WTC11 (cell line): ENCODE data around the gene LRRC1. TPM values are rescaled to one million over a fixed set of nuclear protein-coding genes. Genes with fewer than 3 reads are reported as not detected.

ENCODE experiments used
- ATAC-seq: fragments of 200-7000 bp; cut with Tn5 transposase; 2 replicates; pipeline ENCODE4 v1.10.0; 2021; ENCODE audit warnings: mild to moderate bottlenecking, moderate library complexity
- CTCF ChIA-PET: fragments of 300-600 bp; sonication (Branson Sonifier 250); formaldehyde crosslinking; loops from one replicate; lab custom pipeline; 2021; ENCODE audit warnings: antibody characterized with exemption; lab: Charles Lee
- POLR2A ChIA-PET: fragments of 350-600 bp; sonication (Branson Sonifier 250); formaldehyde crosslinking; loops from one replicate; lab custom pipeline; 2021; ENCODE audit warnings: antibody characterized with exemption; lab: Charles Lee
- DNase-seq: peaks from one replicate; pipeline ENCODE4 v3.0.0; 2021; ENCODE audit warnings: low spot score
- H3K27ac Mint-ChIP-seq: 2 replicates; pipeline ENCODE4 v1.8.0; 2021; ENCODE audit warnings: mixed read lengths
- H3K27me3 Mint-ChIP-seq: 2 replicates; pipeline ENCODE4 v1.8.0; 2021; ENCODE audit warnings: low read depth, mild to moderate bottlenecking, moderate library complexity, mixed read lengths
- H3K36me3 Mint-ChIP-seq: 2 replicates; pipeline ENCODE4 v1.8.0; 2021; ENCODE audit warnings: mixed read lengths
- H3K4me1 Mint-ChIP-seq: 2 replicates; pipeline ENCODE4 v1.8.0; 2022; ENCODE audit warnings: mixed read lengths
- H3K4me3 Mint-ChIP-seq: 2 replicates; pipeline ENCODE4 v1.8.0; 2021; ENCODE audit warnings: mild to moderate bottlenecking, moderate library complexity, mixed read lengths
- H3K9me3 Mint-ChIP-seq: 2 replicates; pipeline ENCODE4 v1.8.0; 2021; ENCODE audit warnings: mixed read lengths
- AR ChIP-seq: fragments of 250-450 bp; sonication (Bioruptor Pico); IDR thresholded peaks from 2 replicates; pipeline ENCODE4 v1.9.0; 2021; ENCODE audit warnings: mild to moderate bottlenecking
- CBFB ChIP-seq: sonication (generic); formaldehyde crosslinking; IDR thresholded peaks from 2 replicates; pipeline ENCODE4 v1.8.1; 2022; ENCODE audit warnings: mild to moderate bottlenecking, low read depth, missing genetic modification reagents
- KAT7 ChIP-seq: sonication (generic); formaldehyde crosslinking; IDR thresholded peaks from 2 replicates; pipeline ENCODE4 v1.8.1; 2023; ENCODE audit warnings: missing genetic modification reagents, mild to moderate bottlenecking, borderline replicate concordance
- TP53 ChIP-seq: sonication (generic); formaldehyde crosslinking; IDR thresholded peaks from 2 replicates; pipeline ENCODE4 v1.8.1; 2023; ENCODE audit warnings: mild to moderate bottlenecking, missing genetic modification reagents
- USF1 ChIP-seq: sonication (generic); formaldehyde crosslinking; IDR thresholded peaks from 2 replicates; pipeline ENCODE4 v1.8.0; 2022; ENCODE audit warnings: mild to moderate bottlenecking, missing genetic modification reagents
- USF2 ChIP-seq: sonication (generic); formaldehyde crosslinking; IDR thresholded peaks from 2 replicates; pipeline ENCODE4 v1.8.1; 2023; ENCODE audit warnings: mild to moderate bottlenecking, missing genetic modification reagents, moderate library complexity
- ZNF121 ChIP-seq: sonication (generic); formaldehyde crosslinking; IDR thresholded peaks from 2 replicates; pipeline ENCODE4 v1.8.0; 2023; ENCODE audit warnings: missing genetic modification reagents
- ZNF219 ChIP-seq: sonication (generic); formaldehyde crosslinking; IDR thresholded peaks from 2 replicates; pipeline ENCODE4 v1.8.0; 2023; ENCODE audit warnings: missing genetic modification reagents, mild to moderate bottlenecking, borderline replicate concordance
- ZNF671 ChIP-seq: fragments of 250-450 bp; sonication (Bioruptor Pico); IDR thresholded peaks from 2 replicates; pipeline ENCODE4 v1.8.0; 2021; ENCODE audit warnings: mild to moderate bottlenecking
- total RNA-seq: library from RNA; stranded (reverse); gene quantifications from 3 replicates; pipeline ENCODE4 v1.2.3, GENCODE V29; 2021
- TF ChIP-seq, protein P1 (sequence below): sonication (generic); formaldehyde crosslinking; IDR thresholded peaks from 2 replicates; pipeline ENCODE4 v1.8.1; 2022; ENCODE audit warnings: low read depth, missing genetic modification reagents, borderline replicate concordance
- TF ChIP-seq, protein P2 (sequence below): sonication (generic); formaldehyde crosslinking; IDR thresholded peaks from 2 replicates; pipeline ENCODE4 v1.8.1; 2023; ENCODE audit warnings: mild to moderate bottlenecking, missing genetic modification reagents, borderline replicate concordance
- TF ChIP-seq, protein P3 (sequence below): fragments of 250-450 bp; sonication (Bioruptor Pico); conservative IDR thresholded peaks from 2 replicates; pipeline ENCODE4 v1.9.0; 2021; ENCODE audit warnings: mild to moderate bottlenecking
- TF ChIP-seq, protein P4 (sequence below): fragments of 200-600 bp; IDR thresholded peaks from 2 replicates; pipeline ENCODE4 v1.8.0; 2022; ENCODE audit warnings: antibody characterized with exemption
- TF ChIP-seq, protein P5 (sequence below): sonication (generic); formaldehyde crosslinking; IDR thresholded peaks from 2 replicates; pipeline ENCODE4 v1.8.1; 2023; ENCODE audit warnings: mild to moderate bottlenecking, missing genetic modification reagents

Gene LRRC1
- total RNA-seq, 1 experiment from 2014 or later: 12.7 TPM

GRCh38 chr6:53931086-53931485 lies 136.3 kb downstream of the LRRC1 start:
- ChIA-PET CTCF (interaction anchor here (1.5 kb wide), 1 partner anchor 212 kb away, joined by 6 read pairs; no protein-coding TSS in a partner anchor), POLR2A (no interaction called here)
- Mint-ChIP-seq H3K36me3 (peaks cover 23% of the 10 kb centered on the region), H3K9me3 (peaks cover 20% of the 10 kb centered on the region), H3K27me3 (no peaks in the 10 kb centered on the region), H3K27ac (no peak overlapping the region), H3K4me1 (peaks cover 4% of the 10 kb centered on the region), H3K4me3 (no peak overlapping the region)
- ATAC-seq (no peak), DNase-seq (no peak)
- TF ChIP-seq KAT7 (CRISPR knock-in tag): no peak
- no peak for TF ChIP-seq ZNF121 (CRISPR knock-in tag)
- TF ChIP-seq, protein P1, sequence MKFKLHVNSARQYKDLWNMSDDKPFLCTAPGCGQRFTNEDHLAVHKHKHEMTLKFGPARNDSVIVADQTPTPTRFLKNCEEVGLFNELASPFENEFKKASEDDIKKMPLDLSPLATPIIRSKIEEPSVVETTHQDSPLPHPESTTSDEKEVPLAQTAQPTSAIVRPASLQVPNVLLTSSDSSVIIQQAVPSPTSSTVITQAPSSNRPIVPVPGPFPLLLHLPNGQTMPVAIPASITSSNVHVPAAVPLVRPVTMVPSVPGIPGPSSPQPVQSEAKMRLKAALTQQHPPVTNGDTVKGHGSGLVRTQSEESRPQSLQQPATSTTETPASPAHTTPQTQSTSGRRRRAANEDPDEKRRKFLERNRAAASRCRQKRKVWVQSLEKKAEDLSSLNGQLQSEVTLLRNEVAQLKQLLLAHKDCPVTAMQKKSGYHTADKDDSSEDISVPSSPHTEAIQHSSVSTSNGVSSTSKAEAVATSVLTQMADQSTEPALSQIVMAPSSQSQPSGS (CRISPR knock-in tag): no peak
- no peak for TF ChIP-seq CBFB (CRISPR knock-in tag)
- no peak for TF ChIP-seq AR (CRISPR knock-in tag)
- no peak for TF ChIP-seq ZNF219 (CRISPR knock-in tag)

DNA sequence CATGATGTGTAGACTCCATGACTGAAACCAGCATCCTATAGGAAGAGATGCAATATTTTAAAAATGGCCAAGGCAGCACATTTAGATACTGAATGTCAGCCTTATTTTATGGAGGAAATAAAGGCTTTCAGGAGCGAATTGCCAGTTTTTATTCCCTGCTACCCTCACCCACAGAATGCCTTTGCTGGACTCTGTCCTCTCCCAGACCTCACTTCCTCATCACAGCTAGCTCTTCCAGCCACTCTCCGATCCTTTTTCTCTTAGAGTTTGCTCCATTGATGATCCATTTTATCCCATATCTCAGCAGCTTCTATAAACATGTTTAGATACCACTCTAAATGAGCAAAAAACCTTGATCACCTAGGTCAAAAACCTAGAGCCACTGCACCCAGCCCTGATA lies 137.7 kb downstream of the LRRC1 start:
- no peak for TF ChIP-seq ZNF671 (CRISPR knock-in tag)
- TF ChIP-seq, protein P2, sequence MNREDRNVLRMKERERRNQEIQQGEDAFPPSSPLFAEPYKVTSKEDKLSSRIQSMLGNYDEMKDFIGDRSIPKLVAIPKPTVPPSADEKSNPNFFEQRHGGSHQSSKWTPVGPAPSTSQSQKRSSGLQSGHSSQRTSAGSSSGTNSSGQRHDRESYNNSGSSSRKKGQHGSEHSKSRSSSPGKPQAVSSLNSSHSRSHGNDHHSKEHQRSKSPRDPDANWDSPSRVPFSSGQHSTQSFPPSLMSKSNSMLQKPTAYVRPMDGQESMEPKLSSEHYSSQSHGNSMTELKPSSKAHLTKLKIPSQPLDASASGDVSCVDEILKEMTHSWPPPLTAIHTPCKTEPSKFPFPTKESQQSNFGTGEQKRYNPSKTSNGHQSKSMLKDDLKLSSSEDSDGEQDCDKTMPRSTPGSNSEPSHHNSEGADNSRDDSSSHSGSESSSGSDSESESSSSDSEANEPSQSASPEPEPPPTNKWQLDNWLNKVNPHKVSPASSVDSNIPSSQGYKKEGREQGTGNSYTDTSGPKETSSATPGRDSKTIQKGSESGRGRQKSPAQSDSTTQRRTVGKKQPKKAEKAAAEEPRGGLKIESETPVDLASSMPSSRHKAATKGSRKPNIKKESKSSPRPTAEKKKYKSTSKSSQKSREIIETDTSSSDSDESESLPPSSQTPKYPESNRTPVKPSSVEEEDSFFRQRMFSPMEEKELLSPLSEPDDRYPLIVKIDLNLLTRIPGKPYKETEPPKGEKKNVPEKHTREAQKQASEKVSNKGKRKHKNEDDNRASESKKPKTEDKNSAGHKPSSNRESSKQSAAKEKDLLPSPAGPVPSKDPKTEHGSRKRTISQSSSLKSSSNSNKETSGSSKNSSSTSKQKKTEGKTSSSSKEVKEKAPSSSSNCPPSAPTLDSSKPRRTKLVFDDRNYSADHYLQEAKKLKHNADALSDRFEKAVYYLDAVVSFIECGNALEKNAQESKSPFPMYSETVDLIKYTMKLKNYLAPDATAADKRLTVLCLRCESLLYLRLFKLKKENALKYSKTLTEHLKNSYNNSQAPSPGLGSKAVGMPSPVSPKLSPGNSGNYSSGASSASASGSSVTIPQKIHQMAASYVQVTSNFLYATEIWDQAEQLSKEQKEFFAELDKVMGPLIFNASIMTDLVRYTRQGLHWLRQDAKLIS (CRISPR knock-in tag): no peak
- TF ChIP-seq, protein P3, sequence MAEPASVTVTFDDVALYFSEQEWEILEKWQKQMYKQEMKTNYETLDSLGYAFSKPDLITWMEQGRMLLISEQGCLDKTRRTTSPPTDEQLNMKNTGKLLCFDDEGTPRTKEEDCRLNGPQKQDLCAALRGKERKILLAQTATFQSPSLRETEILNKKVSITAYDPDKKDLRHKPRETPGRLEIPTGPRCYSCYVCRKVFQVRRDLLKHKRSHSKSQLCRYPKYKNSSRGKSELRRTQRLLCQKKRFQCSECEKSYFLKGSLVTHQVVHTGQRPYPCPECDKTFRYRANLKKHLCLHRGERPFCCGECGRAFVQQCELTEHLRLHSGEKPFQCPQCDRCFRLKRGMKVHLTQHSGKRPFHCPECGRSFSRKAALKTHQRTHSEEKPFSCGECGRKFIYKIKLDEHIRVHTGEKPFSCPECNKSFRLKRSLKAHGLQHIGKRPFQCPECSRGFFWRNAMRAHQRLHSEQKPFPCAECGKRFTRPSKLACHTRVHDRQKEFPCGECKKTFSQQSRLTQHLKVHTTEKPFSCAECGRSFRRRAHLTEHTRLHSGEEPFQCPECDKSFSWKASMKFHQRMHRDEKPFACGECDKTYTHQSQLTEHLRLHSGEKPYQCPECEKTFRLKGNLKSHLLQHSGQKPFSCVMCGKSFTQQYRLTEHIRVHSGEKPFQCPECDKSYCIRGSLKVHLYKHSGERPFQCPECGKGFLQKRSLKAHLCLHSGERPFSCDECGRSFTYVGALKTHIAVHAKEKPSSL (CRISPR knock-in tag): no peak
- no peak for TF ChIP-seq USF2 (CRISPR knock-in tag)
- TF ChIP-seq, protein P4, sequence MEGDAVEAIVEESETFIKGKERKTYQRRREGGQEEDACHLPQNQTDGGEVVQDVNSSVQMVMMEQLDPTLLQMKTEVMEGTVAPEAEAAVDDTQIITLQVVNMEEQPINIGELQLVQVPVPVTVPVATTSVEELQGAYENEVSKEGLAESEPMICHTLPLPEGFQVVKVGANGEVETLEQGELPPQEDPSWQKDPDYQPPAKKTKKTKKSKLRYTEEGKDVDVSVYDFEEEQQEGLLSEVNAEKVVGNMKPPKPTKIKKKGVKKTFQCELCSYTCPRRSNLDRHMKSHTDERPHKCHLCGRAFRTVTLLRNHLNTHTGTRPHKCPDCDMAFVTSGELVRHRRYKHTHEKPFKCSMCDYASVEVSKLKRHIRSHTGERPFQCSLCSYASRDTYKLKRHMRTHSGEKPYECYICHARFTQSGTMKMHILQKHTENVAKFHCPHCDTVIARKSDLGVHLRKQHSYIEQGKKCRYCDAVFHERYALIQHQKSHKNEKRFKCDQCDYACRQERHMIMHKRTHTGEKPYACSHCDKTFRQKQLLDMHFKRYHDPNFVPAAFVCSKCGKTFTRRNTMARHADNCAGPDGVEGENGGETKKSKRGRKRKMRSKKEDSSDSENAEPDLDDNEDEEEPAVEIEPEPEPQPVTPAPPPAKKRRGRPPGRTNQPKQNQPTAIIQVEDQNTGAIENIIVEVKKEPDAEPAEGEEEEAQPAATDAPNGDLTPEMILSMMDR: no peak
- TF ChIP-seq TP53: no peak
- TF ChIP-seq USF1: no peak
- TF ChIP-seq, protein P5, sequence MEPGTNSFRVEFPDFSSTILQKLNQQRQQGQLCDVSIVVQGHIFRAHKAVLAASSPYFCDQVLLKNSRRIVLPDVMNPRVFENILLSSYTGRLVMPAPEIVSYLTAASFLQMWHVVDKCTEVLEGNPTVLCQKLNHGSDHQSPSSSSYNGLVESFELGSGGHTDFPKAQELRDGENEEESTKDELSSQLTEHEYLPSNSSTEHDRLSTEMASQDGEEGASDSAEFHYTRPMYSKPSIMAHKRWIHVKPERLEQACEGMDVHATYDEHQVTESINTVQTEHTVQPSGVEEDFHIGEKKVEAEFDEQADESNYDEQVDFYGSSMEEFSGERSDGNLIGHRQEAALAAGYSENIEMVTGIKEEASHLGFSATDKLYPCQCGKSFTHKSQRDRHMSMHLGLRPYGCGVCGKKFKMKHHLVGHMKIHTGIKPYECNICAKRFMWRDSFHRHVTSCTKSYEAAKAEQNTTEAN (CRISPR knock-in tag): no peak
- Mint-ChIP-seq H3K27me3 (no peaks in the 10 kb centered on the region), H3K4me3 (no peak overlapping the region), H3K27ac (no peak overlapping the region), H3K36me3 (peaks cover 23% of the 10 kb centered on the region), H3K4me1 (no peaks in the 10 kb centered on the region; the same call in 1 of the 2 replicates), H3K9me3 (peaks cover 20% of the 10 kb centered on the region)
- no peak for ATAC-seq
- ChIA-PET POLR2A (no interaction called here), CTCF (no interaction called here)
- DNase-seq: no peak
